ENCODE results near the gene SLC37A1.
"Not testable (repeated sequence)": the region's sequence is repeated elsewhere in the genome, so short reads cannot be mapped to it uniquely, and the experiment has no call there.

SLC37A1 gene

GRCh38 chr21:42614811-42615351, 101.2 kb downstream of the SLC37A1 start:
- peak; percentile 21 to 25 for DNase-seq (ENCODE audit: low read depth in 1 of 2, low spot score in 1 of 2)

GRCh38 chr21:42615377-42615776, 101.7 kb downstream of the SLC37A1 start:
- DNase-seq (ENCODE audit: low read depth in 1 of 2, low spot score in 1 of 2): not testable (repeated sequence)

GRCh38 chr21:42615924-42616323, 102.3 kb downstream of the SLC37A1 start:
- DNase-seq (ENCODE audit: low read depth in 1 of 2, low spot score in 1 of 2): no peak

GRCh38 chr21:42616446-42616845, 102.8 kb downstream of the SLC37A1 start:
- no peak for DNase-seq (ENCODE audit: low read depth in 1 of 2, low spot score in 1 of 2)

GRCh38 chr21:42616941-42617340, 103.3 kb downstream of the SLC37A1 start:
- no peak for DNase-seq (ENCODE audit: low read depth in 1 of 2, low spot score in 1 of 2)

GRCh38 chr21:42617486-42617885, 103.8 kb downstream of the SLC37A1 start:
- no peak for DNase-seq (ENCODE audit: low read depth in 1 of 2, low spot score in 1 of 2)

GRCh38 chr21:42618707-42619102, 105.1 kb downstream of the SLC37A1 start:
- DNase-seq (ENCODE audit: low read depth in 1 of 2, low spot score in 1 of 2): no peak

- DNase-seq (ENCODE audit: low read depth in 1 of 2, low spot score in 1 of 2): no peak
These were observed 105.5 kb downstream of the SLC37A1 start for GRCh38 chr21:42619166-42619565.

GRCh38 chr21:42619841-42620240, 106.2 kb downstream of the SLC37A1 start:
- no peak for DNase-seq (ENCODE audit: low read depth in 1 of 2, low spot score in 1 of 2)

GRCh38 chr21:42621166-42621818, 107.6 kb downstream of the SLC37A1 start:
- DNase-seq (ENCODE audit: low read depth in 1 of 2, low spot score in 1 of 2): no peak

- no peak for DNase-seq (ENCODE audit: low read depth in 1 of 2, low spot score in 1 of 2)
These were observed 108.1 kb downstream of the SLC37A1 start for GRCh38 chr21:42621819-42622177.

- no peak for DNase-seq (ENCODE audit: low read depth in 1 of 2, low spot score in 1 of 2)
These were observed 108.6 kb downstream of the SLC37A1 start for GRCh38 chr21:42622284-42622683.

GRCh38 chr21:42623694-42624093, 110.0 kb downstream of the SLC37A1 start:
- no peak for DNase-seq (ENCODE audit: low read depth in 1 of 2, low spot score in 1 of 2)

- no peak for DNase-seq (ENCODE audit: low read depth in 1 of 2, low spot score in 1 of 2)
These were observed 110.6 kb downstream of the SLC37A1 start for GRCh38 chr21:42624095-42624790.

GRCh38 chr21:42624936-42625335, 111.3 kb downstream of the SLC37A1 start:
- DNase-seq (ENCODE audit: low read depth in 1 of 2, low spot score in 1 of 2): no peak

- no peak for DNase-seq (ENCODE audit: low read depth in 1 of 2, low spot score in 1 of 2)
These were observed 112.5 kb downstream of the SLC37A1 start for GRCh38 chr21:42626171-42626570.

GRCh38 chr21:42627527-42628289, 114.1 kb downstream of the SLC37A1 start:
- no peak for DNase-seq (ENCODE audit: low read depth in 1 of 2, low spot score in 1 of 2)

GRCh38 chr21:42628466-42629061, 114.9 kb downstream of the SLC37A1 start:
- DNase-seq (ENCODE audit: low read depth in 1 of 2, low spot score in 1 of 2): not testable (repeated sequence)

- no peak for DNase-seq (ENCODE audit: low read depth in 1 of 2, low spot score in 1 of 2)
These were observed 116.4 kb downstream of the SLC37A1 start for GRCh38 chr21:42629933-42630589.

- DNase-seq (ENCODE audit: low read depth in 1 of 2, low spot score in 1 of 2): no peak
These were observed 117.0 kb downstream of the SLC37A1 start for GRCh38 chr21:42630626-42631025.

Measured in activated T-helper 1 cell treated with anti-CD3 and anti-CD28 coated beads, Interleukin-2, amount 50 U/mL, for 16 hours (primary cell).